HG03432 (cell line): ENCODE data around the gene SLC25A4.
A peak's percentile ranks its signal among the peaks of the same experiment; 100 is the strongest.
"Not testable (repeated sequence)": the region's sequence is repeated elsewhere in the genome, so short reads cannot be mapped to it uniquely, and the experiment has no call there.

Experiments used
- ATAC-seq: cut with Tn5 transposase; IDR thresholded peaks from one replicate; pipeline ENCODE4 v1.9.1; 2021; ENCODE audit warnings: mild to moderate bottlenecking, moderate library complexity; ENCODE audit not compliant: unreplicated experiment

SLC25A4 gene

GRCh38 chr4:185142912-185143600 lies at the start of gene SLC25A4:
SLC25A4 (plus strand) TSS chr4:185143266; CDS start chr4:185143373, 107 bp downstream.
- ATAC-seq: peak; percentile 98

GRCh38 chr4:185093603-185094002 lies 49.5 kb upstream of the SLC25A4 start:
- ATAC-seq: no peak

- no peak for ATAC-seq
Observed at GRCh38 chr4:185096032-185096653, 46.9 kb upstream of the SLC25A4 start.

- no peak for ATAC-seq
Observed at GRCh38 chr4:185098474-185098873, 44.6 kb upstream of the SLC25A4 start.

GRCh38 chr4:185099024-185099682 lies 43.9 kb upstream of the SLC25A4 start:
- ATAC-seq: no peak

- no peak for ATAC-seq
Observed at GRCh38 chr4:185099940-185100339, 43.1 kb upstream of the SLC25A4 start.

GRCh38 chr4:185100423-185100822 lies 42.6 kb upstream of the SLC25A4 start:
- ATAC-seq: no peak

GRCh38 chr4:185101354-185101890 lies 41.6 kb upstream of the SLC25A4 start:
- ATAC-seq: no peak

- no peak for ATAC-seq
Observed at GRCh38 chr4:185104733-185105132, 38.3 kb upstream of the SLC25A4 start.

GRCh38 chr4:185106353-185106752 lies 36.7 kb upstream of the SLC25A4 start:
- no peak for ATAC-seq

- ATAC-seq: not testable (repeated sequence)
Observed at GRCh38 chr4:185107574-185107973, 35.5 kb upstream of the SLC25A4 start.

GRCh38 chr4:185108185-185108584 lies 34.9 kb upstream of the SLC25A4 start:
- no peak for ATAC-seq

- ATAC-seq: no peak
Observed at GRCh38 chr4:185108669-185109068, 34.4 kb upstream of the SLC25A4 start.

GRCh38 chr4:185109736-185110135 lies 33.3 kb upstream of the SLC25A4 start:
- ATAC-seq: no peak

GRCh38 chr4:185110375-185110823 lies 32.7 kb upstream of the SLC25A4 start:
- ATAC-seq: no peak

GRCh38 chr4:185112104-185112503 lies 31.0 kb upstream of the SLC25A4 start:
- no peak for ATAC-seq

GRCh38 chr4:185113340-185113739 lies 29.7 kb upstream of the SLC25A4 start:
- ATAC-seq: no peak

- peak; percentile 67 for ATAC-seq
Observed at GRCh38 chr4:185115827-185116232, 27.2 kb upstream of the SLC25A4 start.

GRCh38 chr4:185117300-185117934 lies 25.6 kb upstream of the SLC25A4 start:
- no peak for ATAC-seq

GRCh38 chr4:185118876-185119275 lies 24.2 kb upstream of the SLC25A4 start:
- no peak for ATAC-seq

- not testable (repeated sequence) for ATAC-seq
Observed at GRCh38 chr4:185119467-185119866, 23.6 kb upstream of the SLC25A4 start.
